ENCODE results near the gene BAAT. TPM values are rescaled to one million over a fixed set of nuclear protein-coding genes. Genes with fewer than 3 reads are reported as not detected.

Gene BAAT
- total and polyA plus RNA-seq, 2 of the 13 experiments (the other 11 are each of a cell fraction or from before 2014, with no cell fraction given), result 0.71 to 7.9 TPM

- TF ChIP-seq LBX2 (CRISPR knock-in tag; IDR thresholded peaks at IDR 0.05; ENCODE audit: borderline replicate concordance) (no peak), GATAD2A (CRISPR knock-in tag; IDR thresholded peaks at IDR 0.05) (peak; percentile 81; the same call in 1 of the 2 replicates), KAT7 (CRISPR knock-in tag; IDR thresholded peaks at IDR 0.05; ENCODE audit: borderline replicate concordance) (peak; percentile 32; the same call in 1 of the 2 replicates), SPEN (CRISPR knock-in tag; IDR thresholded peaks at IDR 0.05; ENCODE audit: low read depth) (no peak), KLF6 (CRISPR knock-in tag; IDR thresholded peaks at IDR 0.05) (no peak), ZNF331 (CRISPR knock-in tag; IDR thresholded peaks at IDR 0.05) (0 out of 2 replicates have a peak, but pooled peaks have one; percentile 40), ZNF788 (CRISPR knock-in tag; IDR thresholded peaks at IDR 0.05; ENCODE audit: borderline replicate concordance) (no peak), CEBPG (CRISPR knock-in tag; IDR thresholded peaks at IDR 0.05) (peak; percentile 33; the same call in 1 of the 2 replicates), STAG1 (CRISPR knock-in tag; IDR thresholded peaks at IDR 0.05) (peak; percentile 90), HMG20A (CRISPR knock-in tag; IDR thresholded peaks at IDR 0.05; ENCODE audit: borderline replicate concordance) (no peak; the same call in 1 of the 2 replicates), FOSL2 (CRISPR knock-in tag; IDR thresholded peaks at IDR 0.05) (peak; percentile 29; the same call in 1 of the 2 replicates), KAT8 (CRISPR knock-in tag; IDR thresholded peaks at IDR 0.05) (no peak), CEBPB (IDR thresholded peaks at IDR 0.05; ENCODE audit: borderline replicate concordance, low read depth, low read length) (no peak), ARID3A (IDR thresholded peaks at IDR 0.05; ENCODE audit: low read depth, low read length) (peak; percentile 76; the same call in 1 of the 2 replicates), ZSCAN25 (CRISPR knock-in tag; IDR thresholded peaks at IDR 0.05) (no peak), PITX1 (CRISPR knock-in tag; IDR thresholded peaks at IDR 0.05) (no peak), HDAC6 (IDR thresholded peaks at IDR 0.05; ENCODE audit: low read depth, low read length) (no peak), CTCF (CRISPR knock-in tag; IDR thresholded peaks at IDR 0.05) (peak; percentile 88), KIAA2018 (CRISPR knock-in tag; IDR thresholded peaks at IDR 0.05; ENCODE audit: borderline replicate concordance) (no peak)
These were observed 3.2 kb upstream of the BAAT start (continued) for GRCh38 chr9:101387871-101388506.

All from HepG2 (cell line).